Measurements from ENCODE around the gene CTU2.

DNA sequence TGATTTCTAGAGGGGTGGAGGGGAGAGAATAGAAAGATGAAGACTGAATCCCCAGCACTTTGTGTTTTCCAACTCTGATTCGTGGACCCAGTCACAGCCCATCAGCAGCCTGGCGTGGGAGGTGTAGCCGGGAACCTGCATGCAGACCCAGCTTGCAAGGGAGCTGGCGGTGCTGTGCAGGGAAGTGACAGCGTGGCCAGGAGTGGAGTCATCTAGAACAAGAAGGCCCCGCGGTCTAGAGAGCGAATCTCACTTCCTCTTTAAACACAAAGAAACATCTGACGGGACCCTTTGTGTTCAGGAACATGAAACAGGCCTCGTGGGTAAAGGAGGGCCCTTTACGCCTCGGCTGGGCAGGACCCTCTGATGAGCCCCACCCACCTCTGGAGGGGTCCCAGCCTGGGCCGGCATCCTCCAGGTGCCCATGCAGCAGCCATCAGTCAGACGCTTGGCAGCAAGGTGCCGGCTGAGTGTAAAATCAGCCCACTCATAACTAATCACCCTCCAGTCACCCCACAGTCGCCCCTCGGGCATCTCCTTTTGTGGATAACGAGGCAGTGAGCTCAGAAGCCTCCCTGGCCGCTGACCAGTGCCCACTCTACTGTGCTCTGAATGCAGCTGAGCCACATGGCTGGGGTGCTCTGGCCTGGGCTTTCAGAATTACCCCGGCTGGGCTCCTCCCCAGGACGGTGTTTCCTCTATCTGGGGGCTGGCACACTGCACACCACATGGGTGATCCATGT, 24.4 kb upstream of the CTU2 start:
- TF ChIP-seq, protein P1, sequence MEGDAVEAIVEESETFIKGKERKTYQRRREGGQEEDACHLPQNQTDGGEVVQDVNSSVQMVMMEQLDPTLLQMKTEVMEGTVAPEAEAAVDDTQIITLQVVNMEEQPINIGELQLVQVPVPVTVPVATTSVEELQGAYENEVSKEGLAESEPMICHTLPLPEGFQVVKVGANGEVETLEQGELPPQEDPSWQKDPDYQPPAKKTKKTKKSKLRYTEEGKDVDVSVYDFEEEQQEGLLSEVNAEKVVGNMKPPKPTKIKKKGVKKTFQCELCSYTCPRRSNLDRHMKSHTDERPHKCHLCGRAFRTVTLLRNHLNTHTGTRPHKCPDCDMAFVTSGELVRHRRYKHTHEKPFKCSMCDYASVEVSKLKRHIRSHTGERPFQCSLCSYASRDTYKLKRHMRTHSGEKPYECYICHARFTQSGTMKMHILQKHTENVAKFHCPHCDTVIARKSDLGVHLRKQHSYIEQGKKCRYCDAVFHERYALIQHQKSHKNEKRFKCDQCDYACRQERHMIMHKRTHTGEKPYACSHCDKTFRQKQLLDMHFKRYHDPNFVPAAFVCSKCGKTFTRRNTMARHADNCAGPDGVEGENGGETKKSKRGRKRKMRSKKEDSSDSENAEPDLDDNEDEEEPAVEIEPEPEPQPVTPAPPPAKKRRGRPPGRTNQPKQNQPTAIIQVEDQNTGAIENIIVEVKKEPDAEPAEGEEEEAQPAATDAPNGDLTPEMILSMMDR (IDR thresholded peaks at IDR 0.05) = no peak
- TF ChIP-seq POLR2A (IDR thresholded peaks at IDR 0.05) = no peak
